H1 (cell line): ENCODE measurements around the gene CST11. TPM values are rescaled to one million over a fixed set of nuclear protein-coding genes. Genes with fewer than 3 reads are reported as not detected.

Experiments
- CTCF ChIA-PET: fragments of 300-600 bp; sonication (Branson Sonifier 250); formaldehyde crosslinking; loops from one replicate; lab custom pipeline; 2021; ENCODE audit not compliant: partially characterized antibody; lab: Charles Lee
- POLR2A ChIA-PET: fragments of 300-600 bp; sonication (Branson Sonifier 250); formaldehyde crosslinking; loops from one replicate; lab custom pipeline; 2021; ENCODE audit warnings: inconsistent platforms; ENCODE audit not compliant: partially characterized antibody; lab: Charles Lee
- DNase-seq, 2 experiments: peaks; one replicate each; pipeline versions ENCODE4 v3.0.0 to v3.0.0-alpha.2; 2010 to 2022; ENCODE audit warnings: low spot score in 2 of 2, low read depth in 1 of 2, mixed read lengths in 1 of 2
- FAIRE-seq: peaks from 2 replicates; lab custom pipeline; 2011; peaks lifted over from hg19 to GRCh38; lab: Jason Lieb, UNC
- H2AFZ ChIP-seq: 2 replicates; pipeline ENCODE4 v1.8.1; 2012; ENCODE audit warnings: low read length, inconsistent platforms
- H2AK5ac ChIP-seq: 2 replicates; pipeline ENCODE4 v1.6.1; 2013; ENCODE audit warnings: low read depth, low read length
- H2BK120ac ChIP-seq: replicated peaks from 2 replicates; pipeline ENCODE3; 2013; ENCODE audit warnings: low read depth, low read length, inconsistent platforms
- H2BK12ac ChIP-seq: 2 replicates; pipeline ENCODE4 v1.6.1; 2013; ENCODE audit warnings: low read depth, low read length
- H2BK15ac ChIP-seq: 2 replicates; pipeline ENCODE4 v1.6.1; 2013; ENCODE audit warnings: low read length
- H2BK20ac ChIP-seq: 2 replicates; pipeline ENCODE4 v1.6.1; 2013; ENCODE audit warnings: low read length
- H2BK5ac ChIP-seq: 2 replicates; pipeline ENCODE4 v1.6.1; 2013; ENCODE audit warnings: low read depth, low read length
- H3K14ac ChIP-seq: 2 replicates; pipeline ENCODE4 v1.6.1; 2013; ENCODE audit warnings: inconsistent platforms; ENCODE audit not compliant: insufficient read length
- H3K18ac ChIP-seq: 2 replicates; pipeline ENCODE4 v1.6.1; 2013; ENCODE audit warnings: low read length; ENCODE audit errors: extremely low read depth
- H3K23ac ChIP-seq: 2 replicates; pipeline ENCODE4 v1.6.1; 2013; ENCODE audit warnings: inconsistent platforms; ENCODE audit not compliant: insufficient read length
- H3K23me2 ChIP-seq: 2 replicates; pipeline ENCODE4 v1.6.1; 2013; ENCODE audit warnings: low read depth, low read length
- H3K27ac ChIP-seq: 2 replicates; pipeline ENCODE4 v1.6.1; 2011; ENCODE audit warnings: low read depth, low read length, inconsistent platforms
- H3K27me3 ChIP-seq, 4 experiments: replicated peaks in 1 of 4; 1 replicate in 1 of 4; 2 replicates in 3 of 4; pipeline versions ENCODE4 v1.6.1 to v1.8.1; 2011 to 2013; ENCODE audit warnings: low read length in 3 of 4, mild to moderate bottlenecking in 3 of 4, inconsistent platforms in 2 of 4, mixed read lengths in 2 of 4, moderate library complexity in 1 of 4; ENCODE audit not compliant: control insufficient read depth in 3 of 4, insufficient read depth in 3 of 4; ENCODE audit errors: extremely low read depth in 1 of 4
- H3K36me3 ChIP-seq, 4 experiments: 2 replicates each; pipeline versions ENCODE4 v1.6.1 to v1.8.1; 2011 to 2013; ENCODE audit warnings: mild to moderate bottlenecking in 4 of 4, low read length in 3 of 4, moderate library complexity in 2 of 4, control low read depth in 1 of 4, inconsistent platforms in 1 of 4; ENCODE audit not compliant: insufficient read depth in 4 of 4, control insufficient read depth in 2 of 4
- H3K4ac ChIP-seq: replicated peaks from 2 replicates; pipeline ENCODE3; 2013; ENCODE audit warnings: low read length, low read depth, mixed read lengths, inconsistent platforms; ENCODE audit not compliant: insufficient read length
- H3K4me1 ChIP-seq, 4 experiments: replicated peaks in 1 of 4; 1 replicate in 1 of 4; 2 replicates in 3 of 4; pipeline versions ENCODE4 v1.6.1 to v1.8.1; 2011 to 2013; ENCODE audit warnings: low read length in 3 of 4, inconsistent platforms in 2 of 4, mixed read lengths in 1 of 4; ENCODE audit not compliant: insufficient read depth in 4 of 4, control insufficient read depth in 3 of 4
- H3K4me2 ChIP-seq, 2 experiments: 2 replicates each; pipeline versions ENCODE4 v1.6.1 to v1.8.1; 2011 to 2013; ENCODE audit warnings: low read depth in 2 of 2, low read length in 2 of 2, control low read depth in 1 of 2, inconsistent platforms in 1 of 2, mild to moderate bottlenecking in 1 of 2; ENCODE audit not compliant: insufficient read depth in 1 of 2
- H3K4me3 ChIP-seq, 4 experiments: fragments of 200-600, 300-600 bp in 1 of 4; sonication (generic), shearing (Covaris generic), sonication (Bioruptor Twin) in 1 of 4; 2 replicates each; pipeline versions ENCODE4 v1.5.1 to v1.8.1; 2011 to 2016; ENCODE audit warnings: low read length in 4 of 4, low read depth in 3 of 4, control low read depth in 2 of 4, inconsistent platforms in 2 of 4, mild to moderate bottlenecking in 2 of 4, mixed read lengths in 1 of 4, moderate library complexity in 1 of 4; ENCODE audit not compliant: insufficient read depth in 2 of 4; ENCODE audit errors: extremely low read depth in 1 of 4
- H3K56ac ChIP-seq: replicated peaks from 2 replicates; pipeline ENCODE3; 2013; ENCODE audit warnings: low read depth, mild to moderate bottlenecking, mixed read lengths, low read length, inconsistent platforms; ENCODE audit not compliant: insufficient read length
- H3K79me1 ChIP-seq: 2 replicates; pipeline ENCODE4 v1.6.1; 2013; ENCODE audit warnings: low read depth, low read length, control low read depth
- H3K79me2 ChIP-seq, 2 experiments: 2 replicates each; pipeline versions ENCODE4 v1.6.1 to v1.8.1; 2012 to 2013; ENCODE audit warnings: low read length in 2 of 2, mild to moderate bottlenecking in 2 of 2, inconsistent platforms in 1 of 2; ENCODE audit not compliant: insufficient read depth in 2 of 2, control insufficient read depth in 1 of 2
- H3K9ac ChIP-seq, 4 experiments: replicated peaks in 1 of 4; 1 replicate in 1 of 4; 2 replicates in 3 of 4; pipeline versions ENCODE4 v1.6.1 to v1.8.1; 2011 to 2013; ENCODE audit warnings: low read depth in 3 of 4, low read length in 3 of 4, control low read depth in 2 of 4, mild to moderate bottlenecking in 2 of 4, moderate library complexity in 2 of 4, inconsistent platforms in 1 of 4; ENCODE audit errors: extremely low read depth in 1 of 4
- H3K9me3 ChIP-seq, 2 experiments: 2 replicates each; pipeline versions ENCODE4 v1.6.1 to v1.8.1; 2012 to 2013; ENCODE audit warnings: mild to moderate bottlenecking in 2 of 2, moderate library complexity in 2 of 2, control low read depth in 1 of 2, inconsistent platforms in 1 of 2, low read depth in 1 of 2, low read length in 1 of 2, mixed read lengths in 1 of 2; ENCODE audit not compliant: insufficient read depth in 2 of 2
- H4K20me1 ChIP-seq, 2 experiments: replicated peaks in 1 of 2; 2 replicates each; pipeline versions ENCODE3 to v1.8.1; 2011 to 2013; ENCODE audit warnings: inconsistent platforms in 2 of 2, low read length in 2 of 2, mild to moderate bottlenecking in 1 of 2; ENCODE audit not compliant: insufficient read depth in 2 of 2, control insufficient read depth in 1 of 2
- H4K5ac ChIP-seq: 2 replicates; pipeline ENCODE4 v1.6.1; 2013; ENCODE audit warnings: low read length, low read depth, mixed read lengths, inconsistent platforms; ENCODE audit not compliant: insufficient read length
- H4K8ac ChIP-seq: 2 replicates; pipeline ENCODE4 v1.8.0; 2013; ENCODE audit warnings: mild to moderate bottlenecking, moderate library complexity, low read length, inconsistent platforms; ENCODE audit not compliant: insufficient read depth; ENCODE audit errors: extremely low read depth
- H4K91ac ChIP-seq: replicated peaks from 2 replicates; pipeline ENCODE3; 2013; ENCODE audit warnings: low read length, mixed read lengths, inconsistent platforms; ENCODE audit not compliant: insufficient read length
- GABPA ChIP-seq: IDR thresholded peaks from 2 replicates; pipeline ENCODE4 v1.6.1; 2011; ENCODE audit warnings: mild to moderate bottlenecking, low read length, moderate library complexity, borderline replicate concordance; ENCODE audit not compliant: insufficient read depth
- HDAC6 ChIP-seq: IDR thresholded peaks from one replicate; pipeline ENCODE4 v1.7.1; 2012; ENCODE audit warnings: low read depth, mild to moderate bottlenecking, inconsistent platforms, low read length, moderate library complexity
- SIRT6 ChIP-seq: IDR thresholded peaks from one replicate; pipeline ENCODE4 v1.7.1; 2012; ENCODE audit warnings: low read length, inconsistent platforms
- YY1 ChIP-seq: IDR thresholded peaks from 2 replicates; pipeline ENCODE4 v1.6.1; 2011; ENCODE audit warnings: low read depth, mild to moderate bottlenecking, low read length
- WGBS, 2 experiments: shearing (Covaris generic) in 1 of 2; methylation state at CpG; one replicate each; pipeline versions ENCODE4 v1.1.6 to v1.1.7; 2013 to 2015; ENCODE audit warnings: low lambda C conversion rate in 2 of 2, mixed read lengths in 2 of 2, inconsistent platforms in 1 of 2, low coverage in 1 of 2, missing lambda C conversion rate in 1 of 2; ENCODE audit not compliant: insufficient replicate concordance in 2 of 2, insufficient coverage in 1 of 2, insufficient read length in 1 of 2; ENCODE audit errors: extremely low coverage in 1 of 2, missing lambda C conversion rate in 1 of 2; 5-methylcytosine and 5-hydroxymethylcytosine counted together
- polyA plus RNA-seq, 7 experiments: library from polyadenylated mRNA; depleted of rRNA in 3 of 7; stranded (reverse) in 5 of 7; unstranded in 2 of 7; fragments of >200 nt in 5 of 7; fragments of 200-250 nt in 2 of 7; gene quantifications; 1 replicate in 5 of 7; 2 replicates in 1 of 7; 4 replicates in 1 of 7; pipeline versions ENCODE4 v1.2.1 to v1.2.3, GENCODE V29; 2011 to 2013; ENCODE audit warnings: missing spikeins in 2 of 7, mixed read lengths in 2 of 7
- total RNA-seq: library from RNA; stranded (reverse); fragmentation: NEBNext Ultra II Directional; extraction: Animal tissue kit (Norgen Biotek cat#: 25700); gene quantifications from 2 replicates; pipeline ENCODE4 v1.2.1, GENCODE V29; 2021

CST11 gene
- total and polyA plus RNA-seq, 2 of the 8 experiments (the other 6 are each of a cell fraction or from before 2014, with no cell fraction given), result 2.0 TPM; not detected in 1

GRCh38 chr20:23436681-23437080 is 16.0 kb downstream of the CST11 start:
- no peak overlapping the region for H2BK120ac ChIP-seq
- H3K9me3 ChIP-seq, result no peaks in the 10 kb centered on the region
- no peak overlapping the region for H2AK5ac ChIP-seq
- H4K8ac ChIP-seq, result no peak overlapping the region
- H2BK15ac ChIP-seq, result no peak overlapping the region
- no peaks in the 10 kb centered on the region for H3K36me3 ChIP-seq
- H3K4ac ChIP-seq, result no peak overlapping the region
- 90% methylated on average over 3 of the region's 3 CpGs; no CpG with 5 or more reads in 1 of the 2 experiments for whole genome bisulfite sequencing, 2 experiments
- H3K9ac ChIP-seq, result no peak overlapping the region
- H4K20me1 ChIP-seq, result no peaks in the 10 kb centered on the region
- no peak overlapping the region for H2BK20ac ChIP-seq
- no peak overlapping the region for H3K18ac ChIP-seq
- no peaks in the 10 kb centered on the region for H3K23me2 ChIP-seq
- H2BK12ac ChIP-seq, result no peak overlapping the region
- H3K79me2 ChIP-seq, result no peaks in the 10 kb centered on the region
- H4K5ac ChIP-seq, result no peak overlapping the region
- FAIRE-seq (no peak), DNase-seq (no peak)
- no peak overlapping the region for H3K27ac ChIP-seq
- POLR2A ChIA-PET, result no interaction called here
- H3K79me1 ChIP-seq, result no peaks in the 10 kb centered on the region
- H3K4me3 ChIP-seq, result no peak overlapping the region
- H3K4me2 ChIP-seq, result no peak overlapping the region
- CTCF ChIA-PET, result interaction anchor here (1.6 to 18.9 kb wide), 3 partner anchors 9 to 169 kb away, joined by 6 to 328 read pairs (median 10); partner anchors contain the start of gene CST9
- H2BK5ac ChIP-seq, result no peak overlapping the region
- H3K23ac ChIP-seq, result no peak overlapping the region
- no peak for TF ChIP-seq GABPA
- no peak for TF ChIP-seq HDAC6
- no peak for TF ChIP-seq SIRT6
- no peak for TF ChIP-seq YY1
- no peak overlapping the region for H4K91ac ChIP-seq
- no peaks in the 10 kb centered on the region for H3K4me1 ChIP-seq
- H3K27me3 ChIP-seq, result no peaks in the 10 kb centered on the region; a peak in 1 of 7 replicates
- H3K56ac ChIP-seq, result no peak overlapping the region
- H3K14ac ChIP-seq, result no peak overlapping the region
- H2AFZ ChIP-seq, result no peak overlapping the region
